ENCODE results near the gene MS4A10.
"Not testable (repeated sequence)": the region's sequence is repeated elsewhere in the genome, so short reads cannot be mapped to it uniquely, and the experiment has no call there.

MS4A10 gene

GRCh38 chr11:60810569-60810968 is 25.4 kb downstream of the MS4A10 start:
- in situ Hi-C loops (cut with HindIII; ENCODE audit: low pct_ligation_motif_present, low pct_unique_long_range_greater_than_20kb, low sequenced_read_pairs), result no loop called here
- no peak for DNase-seq

DNA sequence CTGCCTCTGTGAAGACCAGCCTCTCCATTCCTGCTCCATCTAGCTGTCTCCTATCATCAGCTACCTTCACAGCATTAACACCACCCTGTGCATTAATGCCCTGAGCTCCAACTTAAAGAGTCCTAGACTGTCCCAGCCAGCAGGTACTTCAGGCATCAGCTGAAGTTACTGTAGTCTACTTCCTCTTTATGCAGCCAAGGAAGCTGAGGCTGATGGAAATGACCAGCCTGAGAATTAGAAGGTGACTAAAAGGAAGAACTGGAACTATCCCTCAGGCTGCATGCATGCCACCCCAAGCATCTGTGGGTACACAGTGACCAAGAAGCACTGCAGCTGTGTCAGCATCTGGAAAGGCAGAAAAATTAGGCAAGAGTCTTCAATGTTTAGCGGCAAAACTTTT is 28.2 kb downstream of the MS4A10 start:
- DNase-seq, result no peak
- in situ Hi-C loops (cut with HindIII; ENCODE audit: low pct_ligation_motif_present, low pct_unique_long_range_greater_than_20kb, low sequenced_read_pairs), result no loop called here

- in situ Hi-C loops (cut with HindIII; ENCODE audit: low pct_ligation_motif_present, low pct_unique_long_range_greater_than_20kb, low sequenced_read_pairs), result no loop called here
- DNase-seq, result no peak
Observed at GRCh38 chr11:60814112-60814511, 29.0 kb downstream of the MS4A10 start.

GRCh38 chr11:60816590-60817157 is 31.5 kb downstream of the MS4A10 start:
- no peak for DNase-seq
- in situ Hi-C loops (cut with HindIII; ENCODE audit: low pct_ligation_motif_present, low pct_unique_long_range_greater_than_20kb, low sequenced_read_pairs), result no loop called here

DNA sequence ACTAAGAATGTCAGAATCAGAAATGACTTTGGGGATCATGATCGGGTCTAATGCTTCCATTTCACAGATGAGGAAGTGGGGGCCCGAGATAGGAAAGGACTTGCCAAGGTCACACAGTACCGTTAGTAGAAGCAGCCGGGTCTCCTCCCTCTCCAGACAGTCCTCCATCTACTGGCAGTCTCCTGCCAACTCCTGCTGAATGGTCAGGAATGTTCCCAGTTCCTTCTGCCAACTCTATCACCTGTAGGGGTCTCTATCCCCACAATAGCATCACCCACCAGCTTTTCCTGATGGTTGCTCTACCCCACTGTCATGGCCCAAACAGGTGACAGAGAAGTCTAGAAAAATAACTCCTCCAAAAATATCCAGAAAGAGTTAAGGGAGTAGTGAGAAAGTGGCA is 32.9 kb downstream of the MS4A10 start:
- in situ Hi-C loops (cut with HindIII; ENCODE audit: low pct_ligation_motif_present, low pct_unique_long_range_greater_than_20kb, low sequenced_read_pairs), result no loop called here
- DNase-seq, result no peak

DNA sequence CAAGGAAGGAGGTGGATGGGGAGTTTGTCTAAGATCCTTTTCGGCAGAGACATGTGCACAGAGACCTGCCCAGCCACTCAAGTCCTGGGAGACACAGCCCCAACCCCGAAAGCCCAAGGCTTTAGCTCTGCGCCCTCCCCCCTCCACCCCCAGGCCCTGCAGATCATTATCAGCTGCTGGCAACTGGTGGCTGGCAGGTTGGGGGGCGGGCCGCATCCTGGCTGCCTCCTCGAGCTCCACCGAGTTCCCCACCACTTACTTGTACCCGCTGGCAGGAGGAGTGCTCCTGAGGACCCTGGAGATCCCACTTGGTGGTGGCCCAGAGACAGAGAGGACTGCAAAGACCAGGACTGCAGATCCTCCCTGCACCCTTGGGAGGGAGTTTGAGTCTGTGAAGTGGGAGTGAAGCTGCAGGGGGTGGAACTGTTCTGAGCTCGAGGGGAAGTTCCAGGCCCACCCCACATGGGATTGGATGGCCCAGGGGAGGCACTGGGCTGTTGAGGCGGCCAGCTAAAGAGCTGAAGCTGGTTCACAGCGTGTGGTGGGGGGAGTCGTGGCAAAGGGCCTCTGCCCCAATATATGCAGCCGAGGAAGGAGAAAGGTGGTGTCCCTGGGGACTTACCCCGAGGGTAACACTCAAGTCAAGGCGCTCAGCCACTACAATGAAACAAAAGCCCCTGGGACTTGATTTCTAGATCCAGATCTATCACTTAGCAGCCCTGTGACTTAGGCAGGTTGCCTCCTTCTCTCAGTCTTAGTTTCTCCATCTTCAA is 36.9 kb downstream of the MS4A10 start:
- in situ Hi-C loops (cut with HindIII; ENCODE audit: low pct_ligation_motif_present, low pct_unique_long_range_greater_than_20kb, low sequenced_read_pairs), result no loop called here
- no peak for DNase-seq

GRCh38 chr11:60823745-60824306 is 38.7 kb downstream of the MS4A10 start:
- DNase-seq; in situ Hi-C loops (cut with HindIII; ENCODE audit: low pct_ligation_motif_present, low pct_unique_long_range_greater_than_20kb, low sequenced_read_pairs): not testable (repeated sequence)

- no peak for DNase-seq
- in situ Hi-C loops (cut with HindIII; ENCODE audit: low pct_ligation_motif_present, low pct_unique_long_range_greater_than_20kb, low sequenced_read_pairs), result no loop called here
Observed at GRCh38 chr11:60825118-60825517, 40.0 kb downstream of the MS4A10 start.

DNA sequence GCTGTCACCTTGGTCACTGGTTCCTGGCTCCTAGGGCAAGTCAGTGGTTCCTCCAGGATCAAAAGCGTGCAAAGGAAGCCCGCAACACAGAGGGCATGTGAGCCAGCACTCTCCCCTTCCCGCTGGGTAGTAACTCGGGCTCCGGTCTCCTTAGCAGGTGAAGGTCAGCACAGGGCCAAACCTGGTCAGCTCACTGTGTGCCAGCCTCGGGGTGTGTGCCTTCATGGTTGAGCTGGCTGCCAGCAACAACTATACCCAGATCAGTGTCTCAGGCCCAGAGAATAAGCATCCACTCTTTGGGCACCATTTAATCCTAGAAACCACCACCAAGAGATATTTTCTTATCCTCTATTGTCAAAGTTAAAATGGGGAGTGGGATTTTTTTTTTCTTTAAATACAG is 40.7 kb downstream of the MS4A10 start:
- in situ Hi-C loops (cut with HindIII; ENCODE audit: low pct_ligation_motif_present, low pct_unique_long_range_greater_than_20kb, low sequenced_read_pairs), result no loop called here
- DNase-seq, result no peak

DNA sequence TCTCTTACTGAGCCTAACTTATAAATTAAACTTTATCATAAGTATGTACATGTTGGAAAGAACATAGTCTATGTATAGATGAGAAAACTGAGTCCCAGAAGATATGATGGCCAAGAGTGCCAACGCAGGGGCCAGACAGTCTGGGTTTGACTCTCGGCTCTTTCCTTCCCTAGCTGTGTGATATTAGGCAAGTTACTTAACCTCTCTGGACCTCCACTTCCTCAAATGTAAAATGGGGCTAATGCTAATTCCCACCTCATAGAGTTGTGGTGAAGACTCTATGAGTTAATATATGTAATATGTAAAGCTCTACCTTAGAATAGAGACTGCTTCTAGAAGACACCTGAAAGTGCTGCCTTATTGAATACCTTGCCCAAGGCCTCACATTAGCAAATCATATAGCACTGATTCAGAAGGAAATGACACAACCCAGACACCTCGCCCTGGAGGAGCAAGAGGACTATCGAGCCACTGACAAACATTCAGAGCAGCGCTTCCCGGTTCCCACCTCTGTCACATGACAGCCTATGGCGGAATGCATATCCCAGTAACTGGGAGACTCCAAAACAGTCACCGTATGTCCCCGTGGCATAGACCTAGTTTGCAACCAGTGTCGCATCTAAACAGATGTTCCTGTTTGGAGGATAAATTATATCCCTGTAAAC is 45.5 kb downstream of the MS4A10 start:
- in situ Hi-C loops (cut with HindIII; ENCODE audit: low pct_ligation_motif_present, low pct_unique_long_range_greater_than_20kb, low sequenced_read_pairs), result no loop called here
- no peak for DNase-seq

GRCh38 chr11:60831143-60831500 is 46.0 kb downstream of the MS4A10 start:
- DNase-seq, result peak; percentile 76
- in situ Hi-C loops (cut with HindIII; ENCODE audit: low pct_ligation_motif_present, low pct_unique_long_range_greater_than_20kb, low sequenced_read_pairs), result no loop called here

DNA sequence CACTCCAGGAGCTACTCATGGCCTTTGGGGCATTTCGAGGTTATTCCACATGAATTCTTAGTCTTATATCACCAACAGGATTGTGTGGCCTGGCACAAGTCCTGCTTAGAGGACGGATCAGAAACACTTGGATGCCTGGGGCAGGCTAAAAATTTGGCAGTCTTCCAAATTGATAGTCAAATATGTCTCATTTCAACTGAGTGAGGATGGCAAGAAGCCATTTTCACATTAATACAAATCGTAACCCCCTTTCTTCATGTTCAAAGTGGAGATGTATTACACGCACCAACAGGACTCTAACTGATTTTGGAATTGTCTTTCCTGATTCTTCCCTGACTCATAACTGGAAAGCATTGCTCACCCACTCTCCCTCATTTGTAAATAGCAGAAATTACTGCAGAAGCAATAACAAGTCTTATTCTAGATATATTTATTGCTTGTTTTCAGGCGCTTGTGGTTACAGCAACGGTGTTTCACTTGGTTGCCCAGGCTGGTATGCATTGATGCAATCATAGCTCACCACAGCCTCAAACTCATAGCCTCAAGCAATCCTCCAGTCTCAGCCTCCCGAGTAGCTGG is 46.5 kb downstream of the MS4A10 start:
- in situ Hi-C loops (cut with HindIII; ENCODE audit: low pct_ligation_motif_present, low pct_unique_long_range_greater_than_20kb, low sequenced_read_pairs), result no loop called here

GRCh38 chr11:60834742-60835533 is 49.8 kb downstream of the MS4A10 start:
- in situ Hi-C loops (cut with HindIII; ENCODE audit: low pct_ligation_motif_present, low pct_unique_long_range_greater_than_20kb, low sequenced_read_pairs), result no loop called here
- no peak for DNase-seq

More for the DNA sequence above, 46.5 kb downstream of the MS4A10 start:
- DNase-seq, result peak; percentile 49

DNA sequence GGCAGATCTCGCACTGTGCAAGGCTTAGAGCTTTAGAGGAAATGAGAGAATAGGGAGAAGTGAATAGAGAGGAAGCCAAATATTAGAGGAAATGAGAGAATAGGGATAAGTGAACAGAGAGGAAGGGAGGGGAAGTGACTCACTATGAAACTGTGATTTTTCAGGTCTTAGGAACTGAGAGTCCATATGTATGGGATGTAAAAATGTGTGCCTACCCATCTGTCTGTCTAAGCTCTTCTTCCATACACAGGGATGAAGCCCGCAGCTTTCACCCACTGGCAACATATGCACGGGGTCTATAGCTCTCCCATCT is 50.4 kb downstream of the MS4A10 start:
- DNase-seq, result no peak
- in situ Hi-C loops (cut with HindIII; ENCODE audit: low pct_ligation_motif_present, low pct_unique_long_range_greater_than_20kb, low sequenced_read_pairs), result no loop called here

DNA sequence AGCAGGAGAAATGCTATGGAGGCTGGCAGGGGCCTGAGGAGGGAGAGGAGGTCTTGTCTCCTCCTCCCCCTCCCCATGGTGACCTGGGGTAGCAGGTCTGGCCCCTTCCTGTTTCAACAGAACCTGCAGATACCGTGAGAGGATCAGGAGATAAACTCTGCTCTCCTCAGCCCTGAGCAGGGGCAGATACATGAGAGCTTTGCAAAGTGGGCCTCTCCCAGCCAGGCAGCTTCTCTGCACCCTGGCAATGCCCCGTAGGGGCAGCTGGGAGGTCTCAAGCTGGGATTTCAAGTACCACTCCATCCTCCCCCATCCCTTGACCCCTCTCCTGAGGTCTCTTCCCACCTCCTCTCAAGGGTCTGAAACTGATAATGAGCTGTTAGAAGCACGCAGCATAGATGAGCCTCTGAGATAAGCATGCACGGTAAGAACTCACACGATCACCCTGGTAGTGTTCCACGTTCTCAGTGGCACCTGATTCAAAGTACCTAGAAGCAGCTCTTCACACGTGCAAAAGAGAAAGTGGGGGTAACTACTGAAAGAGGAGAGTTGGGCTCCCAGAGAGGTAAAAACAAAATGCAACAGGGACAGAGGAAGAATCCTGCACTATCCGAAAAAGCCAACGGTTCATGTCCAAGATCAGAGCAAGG is 51.9 kb downstream of the MS4A10 start:
- no peak for DNase-seq
- in situ Hi-C loops (cut with HindIII; ENCODE audit: low pct_ligation_motif_present, low pct_unique_long_range_greater_than_20kb, low sequenced_read_pairs), result no loop called here

DNA sequence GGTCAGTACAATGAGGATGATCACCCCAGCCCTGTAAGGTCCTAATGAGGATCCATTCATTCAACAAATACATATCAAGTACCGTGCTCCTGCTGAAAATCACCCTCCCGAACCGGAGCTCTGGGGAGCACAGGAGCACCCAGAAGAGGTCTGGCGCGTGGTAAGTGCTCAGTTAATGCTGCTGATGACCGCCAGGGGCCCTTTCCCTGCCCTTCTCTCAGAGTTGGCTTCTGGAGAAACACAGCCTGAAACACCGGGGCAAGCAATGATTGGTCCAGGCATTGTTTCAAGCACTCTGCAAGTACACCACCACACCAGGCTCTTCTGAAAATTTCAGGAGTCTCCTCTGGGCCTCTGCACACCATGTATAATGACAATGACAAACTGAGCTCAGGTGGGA is 53.0 kb downstream of the MS4A10 start:
- in situ Hi-C loops (cut with HindIII; ENCODE audit: low pct_ligation_motif_present, low pct_unique_long_range_greater_than_20kb, low sequenced_read_pairs), result no loop called here
- no peak for DNase-seq

DNA sequence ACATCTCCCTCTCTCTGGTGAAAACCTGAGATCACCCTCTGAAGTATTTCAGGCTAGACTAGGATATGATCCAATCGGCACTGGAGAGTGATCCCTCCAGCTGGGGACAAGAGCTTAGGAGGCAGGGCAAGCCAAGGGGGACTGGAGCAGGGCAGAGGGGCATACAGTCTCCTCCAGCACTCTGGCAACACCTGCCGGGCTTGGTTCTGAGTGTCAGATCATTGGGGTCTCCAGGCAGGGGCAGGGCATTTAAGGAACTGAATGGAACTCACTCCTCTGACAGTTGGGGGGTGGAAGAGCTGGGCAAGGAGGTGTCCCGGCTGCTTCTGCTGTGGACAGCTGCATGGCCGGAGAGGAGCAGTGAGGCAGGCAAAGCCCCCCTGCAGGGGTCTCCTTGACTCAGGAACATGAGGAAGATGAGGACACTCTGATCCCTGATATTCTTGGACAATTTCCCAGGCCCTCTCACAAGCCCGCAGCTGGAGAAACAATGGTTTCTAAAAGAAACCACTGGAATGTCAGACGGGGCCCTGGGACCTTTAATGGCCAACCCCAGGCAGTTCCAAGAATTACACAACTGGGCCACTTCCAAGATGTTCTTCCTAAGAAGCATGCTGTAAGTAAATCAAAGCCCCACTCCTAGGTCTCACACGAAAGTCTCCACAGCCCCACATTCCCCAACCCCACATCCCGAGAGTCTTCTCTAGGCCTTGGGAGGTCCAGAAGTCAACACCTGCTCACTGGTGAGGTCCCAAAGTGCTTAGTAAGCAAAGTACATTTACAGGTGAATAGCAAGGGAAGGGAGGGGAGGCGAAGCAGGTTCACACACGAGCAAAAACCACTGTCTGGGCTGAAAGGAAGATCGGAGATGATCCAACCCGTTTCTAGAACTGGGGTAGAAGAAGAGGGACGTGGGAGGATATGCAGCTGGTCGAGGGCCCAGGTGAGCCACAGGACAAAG is 55.6 kb downstream of the MS4A10 start:
- DNase-seq, result peak; percentile 20
- in situ Hi-C loops (cut with HindIII; ENCODE audit: low pct_ligation_motif_present, low pct_unique_long_range_greater_than_20kb, low sequenced_read_pairs), result no loop called here
